ENCODE measurements around the gene STYXL2.

Gene STYXL2

GRCh38 chr1:167081594-167082156 lies 12.2 kb upstream of the STYXL2 start:
- no peak for DNase-seq

- no peak for DNase-seq
These were observed 11.3 kb upstream of the STYXL2 start for GRCh38 chr1:167082511-167083027.

- no peak for DNase-seq
These were observed 10.7 kb upstream of the STYXL2 start for GRCh38 chr1:167083066-167083665.

GRCh38 chr1:167083871-167084270 lies 10.0 kb upstream of the STYXL2 start:
- no peak for DNase-seq

- DNase-seq, result no peak
These were observed 9.1 kb upstream of the STYXL2 start for GRCh38 chr1:167084757-167085156.

GRCh38 chr1:167086033-167086432 lies 7.8 kb upstream of the STYXL2 start:
- DNase-seq, result no peak

GRCh38 chr1:167086768-167087167 lies 7.1 kb upstream of the STYXL2 start:
- no peak for DNase-seq

GRCh38 chr1:167088746-167089417 lies 5.0 kb upstream of the STYXL2 start:
- no peak for DNase-seq

- no peak for DNase-seq
These were observed 3.9 kb upstream of the STYXL2 start for GRCh38 chr1:167089939-167090313.

- no peak for DNase-seq
These were observed 3.4 kb upstream of the STYXL2 start, which contains the start of gene GPA33 for GRCh38 chr1:167090314-167090942. Gene GPA33 (minus strand): TSS chr1:167090377. CDS start chr1:167090287, 90 bp downstream.

- no peak for DNase-seq
These were observed 1.2 kb upstream of the STYXL2 start for GRCh38 chr1:167092653-167093052.

- no peak for DNase-seq
These were observed 815 bp downstream of the STYXL2 start for GRCh38 chr1:167094690-167095089.

GRCh38 chr1:167095368-167095767 lies 1.5 kb downstream of the STYXL2 start:
- DNase-seq, result no peak

GRCh38 chr1:167099851-167100250 lies 6.0 kb downstream of the STYXL2 start:
- no peak for DNase-seq

GRCh38 chr1:167100730-167101129 lies 6.9 kb downstream of the STYXL2 start:
- no peak for DNase-seq

- no peak for DNase-seq
These were observed 7.9 kb downstream of the STYXL2 start for GRCh38 chr1:167101754-167102153.

GRCh38 chr1:167102906-167103573 lies 9.2 kb downstream of the STYXL2 start:
- no peak for DNase-seq

GRCh38 chr1:167104256-167104633 lies 10.4 kb downstream of the STYXL2 start:
- no peak for DNase-seq

- DNase-seq, result no peak
These were observed 11.6 kb downstream of the STYXL2 start for GRCh38 chr1:167105271-167106118.

- no peak for DNase-seq
These were observed 12.2 kb downstream of the STYXL2 start for GRCh38 chr1:167106119-167106461.

- DNase-seq, result no peak
These were observed 13.6 kb downstream of the STYXL2 start for GRCh38 chr1:167107456-167107855.

- no peak for DNase-seq
These were observed 15.2 kb downstream of the STYXL2 start for GRCh38 chr1:167109125-167109524.
